GM20000 (cell line): ENCODE results near the gene EP400.

Experiments
- DNase-seq: peaks from one replicate; pipeline ENCODE4 v3.0.0; 2012; ENCODE audit warnings: low spot score
- TF ChIP-seq, protein P1 (sequence below): IDR thresholded peaks from 2 replicates; pipeline ENCODE4 v1.5.1; 2012; ENCODE audit warnings: mild to moderate bottlenecking, control low read depth; ENCODE audit errors: extremely low read depth, missing control alignments

Gene EP400, protein sequence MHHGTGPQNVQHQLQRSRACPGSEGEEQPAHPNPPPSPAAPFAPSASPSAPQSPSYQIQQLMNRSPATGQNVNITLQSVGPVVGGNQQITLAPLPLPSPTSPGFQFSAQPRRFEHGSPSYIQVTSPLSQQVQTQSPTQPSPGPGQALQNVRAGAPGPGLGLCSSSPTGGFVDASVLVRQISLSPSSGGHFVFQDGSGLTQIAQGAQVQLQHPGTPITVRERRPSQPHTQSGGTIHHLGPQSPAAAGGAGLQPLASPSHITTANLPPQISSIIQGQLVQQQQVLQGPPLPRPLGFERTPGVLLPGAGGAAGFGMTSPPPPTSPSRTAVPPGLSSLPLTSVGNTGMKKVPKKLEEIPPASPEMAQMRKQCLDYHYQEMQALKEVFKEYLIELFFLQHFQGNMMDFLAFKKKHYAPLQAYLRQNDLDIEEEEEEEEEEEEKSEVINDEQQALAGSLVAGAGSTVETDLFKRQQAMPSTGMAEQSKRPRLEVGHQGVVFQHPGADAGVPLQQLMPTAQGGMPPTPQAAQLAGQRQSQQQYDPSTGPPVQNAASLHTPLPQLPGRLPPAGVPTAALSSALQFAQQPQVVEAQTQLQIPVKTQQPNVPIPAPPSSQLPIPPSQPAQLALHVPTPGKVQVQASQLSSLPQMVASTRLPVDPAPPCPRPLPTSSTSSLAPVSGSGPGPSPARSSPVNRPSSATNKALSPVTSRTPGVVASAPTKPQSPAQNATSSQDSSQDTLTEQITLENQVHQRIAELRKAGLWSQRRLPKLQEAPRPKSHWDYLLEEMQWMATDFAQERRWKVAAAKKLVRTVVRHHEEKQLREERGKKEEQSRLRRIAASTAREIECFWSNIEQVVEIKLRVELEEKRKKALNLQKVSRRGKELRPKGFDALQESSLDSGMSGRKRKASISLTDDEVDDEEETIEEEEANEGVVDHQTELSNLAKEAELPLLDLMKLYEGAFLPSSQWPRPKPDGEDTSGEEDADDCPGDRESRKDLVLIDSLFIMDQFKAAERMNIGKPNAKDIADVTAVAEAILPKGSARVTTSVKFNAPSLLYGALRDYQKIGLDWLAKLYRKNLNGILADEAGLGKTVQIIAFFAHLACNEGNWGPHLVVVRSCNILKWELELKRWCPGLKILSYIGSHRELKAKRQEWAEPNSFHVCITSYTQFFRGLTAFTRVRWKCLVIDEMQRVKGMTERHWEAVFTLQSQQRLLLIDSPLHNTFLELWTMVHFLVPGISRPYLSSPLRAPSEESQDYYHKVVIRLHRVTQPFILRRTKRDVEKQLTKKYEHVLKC (N-terminal part only)

GRCh38 chr12:131949431-131950181 lies at the start of gene EP400:
Gene EP400, plus strand, starts transcription at chr12:131949942. Its CDS starts 10,678 bp downstream, at chr12:131960620.
- TF ChIP-seq, protein P1, sequence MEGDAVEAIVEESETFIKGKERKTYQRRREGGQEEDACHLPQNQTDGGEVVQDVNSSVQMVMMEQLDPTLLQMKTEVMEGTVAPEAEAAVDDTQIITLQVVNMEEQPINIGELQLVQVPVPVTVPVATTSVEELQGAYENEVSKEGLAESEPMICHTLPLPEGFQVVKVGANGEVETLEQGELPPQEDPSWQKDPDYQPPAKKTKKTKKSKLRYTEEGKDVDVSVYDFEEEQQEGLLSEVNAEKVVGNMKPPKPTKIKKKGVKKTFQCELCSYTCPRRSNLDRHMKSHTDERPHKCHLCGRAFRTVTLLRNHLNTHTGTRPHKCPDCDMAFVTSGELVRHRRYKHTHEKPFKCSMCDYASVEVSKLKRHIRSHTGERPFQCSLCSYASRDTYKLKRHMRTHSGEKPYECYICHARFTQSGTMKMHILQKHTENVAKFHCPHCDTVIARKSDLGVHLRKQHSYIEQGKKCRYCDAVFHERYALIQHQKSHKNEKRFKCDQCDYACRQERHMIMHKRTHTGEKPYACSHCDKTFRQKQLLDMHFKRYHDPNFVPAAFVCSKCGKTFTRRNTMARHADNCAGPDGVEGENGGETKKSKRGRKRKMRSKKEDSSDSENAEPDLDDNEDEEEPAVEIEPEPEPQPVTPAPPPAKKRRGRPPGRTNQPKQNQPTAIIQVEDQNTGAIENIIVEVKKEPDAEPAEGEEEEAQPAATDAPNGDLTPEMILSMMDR: peak; percentile 85
- DNase-seq: peak; percentile 99

DNA sequence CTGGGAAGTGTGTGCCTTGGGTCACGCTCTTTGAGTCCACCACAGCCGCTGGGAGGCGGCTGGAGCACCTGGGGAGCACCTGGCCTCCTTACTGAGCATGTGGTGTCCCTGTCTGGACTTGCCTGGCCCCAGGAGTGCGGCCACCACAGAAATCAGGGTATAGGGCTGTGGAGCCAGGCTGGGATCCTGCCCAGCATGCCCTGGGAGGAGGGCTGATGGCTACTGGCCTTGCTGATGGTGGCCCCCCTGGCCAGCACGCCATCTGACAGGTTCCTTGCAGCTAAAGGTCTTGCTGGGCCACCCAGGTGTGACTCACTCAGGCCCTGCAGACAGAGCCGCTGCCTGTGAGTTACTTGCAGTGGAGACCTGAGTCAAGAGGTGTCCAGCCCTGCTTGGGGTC lies 49.3 kb upstream of the EP400 start:
- TF ChIP-seq, protein P1: no peak

GRCh38 chr12:131901431-131902331 lies 48.1 kb upstream of the EP400 start:
- TF ChIP-seq, protein P1: no peak
- no peak for DNase-seq

More for the DNA sequence above, 49.3 kb upstream of the EP400 start:
- DNase-seq: no peak

DNA sequence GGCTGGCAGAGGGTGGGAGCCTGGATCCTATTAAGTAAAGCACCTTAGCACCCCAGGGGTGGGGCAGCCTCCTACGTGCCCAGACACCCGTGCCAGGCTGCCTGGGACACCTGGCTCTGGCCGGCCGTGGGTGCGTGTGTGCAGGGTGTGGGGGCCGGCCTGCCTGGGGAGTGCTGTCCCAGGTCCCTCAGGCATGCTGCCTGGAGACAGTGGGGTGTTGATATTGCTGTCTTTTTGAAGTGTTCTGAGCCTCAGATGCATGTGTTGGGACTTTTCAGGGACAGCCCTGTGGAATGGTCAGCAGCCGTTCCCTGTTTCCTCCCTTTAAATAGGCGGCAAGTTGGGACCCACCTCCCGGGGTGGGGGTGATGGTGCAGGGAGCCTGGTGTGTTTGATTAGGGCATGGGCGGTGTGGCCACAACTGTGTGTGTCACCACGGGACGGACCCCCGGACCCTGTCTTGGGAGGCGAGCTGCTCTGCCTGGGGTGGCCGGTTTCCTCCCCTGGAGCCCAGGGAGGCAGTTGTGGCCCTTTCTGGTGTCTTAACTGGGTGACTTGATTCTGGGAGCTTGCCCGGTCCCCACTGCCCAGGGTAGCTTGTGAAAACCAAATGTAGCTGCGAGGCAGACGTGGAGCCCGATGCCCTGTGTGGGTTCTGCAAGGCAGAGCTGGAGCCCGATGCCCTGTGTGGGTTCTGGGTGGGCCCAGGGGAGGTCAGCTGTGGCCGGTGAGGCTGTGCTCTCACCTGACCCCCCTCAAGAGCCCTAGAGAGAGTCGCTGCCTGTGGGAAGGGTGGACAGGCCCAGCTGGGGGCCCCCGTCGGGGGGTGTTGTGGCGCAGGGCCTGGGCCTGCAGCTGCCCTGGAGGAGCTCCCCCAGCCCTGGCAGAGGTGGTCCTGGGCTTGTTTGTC lies 47.2 kb upstream of the EP400 start:
- DNase-seq: no peak
- TF ChIP-seq, protein P1: no peak

- no peak for DNase-seq
- TF ChIP-seq, protein P1: no peak
These were observed 46.2 kb upstream of the EP400 start for GRCh38 chr12:131903270-131904255.
